DND-41 (cell line): Measurements from ENCODE around the gene IDUA.

Experiments used
- EZH2 ChIP-seq: IDR thresholded peaks from 3 replicates; pipeline ENCODE4 v1.6.1; 2012; ENCODE audit warnings: borderline replicate concordance, low read depth, mild to moderate bottlenecking, moderate library complexity, low read length, inconsistent platforms; ENCODE audit not compliant: severe bottlenecking
- TF ChIP-seq, protein P1 (sequence below): IDR thresholded peaks from 2 replicates; pipeline ENCODE4 v1.5.1; 2012; ENCODE audit warnings: borderline replicate concordance, low read length, moderate library complexity, mild to moderate bottlenecking; ENCODE audit not compliant: poor library complexity, severe bottlenecking; ENCODE audit errors: extremely low read depth

DNA sequence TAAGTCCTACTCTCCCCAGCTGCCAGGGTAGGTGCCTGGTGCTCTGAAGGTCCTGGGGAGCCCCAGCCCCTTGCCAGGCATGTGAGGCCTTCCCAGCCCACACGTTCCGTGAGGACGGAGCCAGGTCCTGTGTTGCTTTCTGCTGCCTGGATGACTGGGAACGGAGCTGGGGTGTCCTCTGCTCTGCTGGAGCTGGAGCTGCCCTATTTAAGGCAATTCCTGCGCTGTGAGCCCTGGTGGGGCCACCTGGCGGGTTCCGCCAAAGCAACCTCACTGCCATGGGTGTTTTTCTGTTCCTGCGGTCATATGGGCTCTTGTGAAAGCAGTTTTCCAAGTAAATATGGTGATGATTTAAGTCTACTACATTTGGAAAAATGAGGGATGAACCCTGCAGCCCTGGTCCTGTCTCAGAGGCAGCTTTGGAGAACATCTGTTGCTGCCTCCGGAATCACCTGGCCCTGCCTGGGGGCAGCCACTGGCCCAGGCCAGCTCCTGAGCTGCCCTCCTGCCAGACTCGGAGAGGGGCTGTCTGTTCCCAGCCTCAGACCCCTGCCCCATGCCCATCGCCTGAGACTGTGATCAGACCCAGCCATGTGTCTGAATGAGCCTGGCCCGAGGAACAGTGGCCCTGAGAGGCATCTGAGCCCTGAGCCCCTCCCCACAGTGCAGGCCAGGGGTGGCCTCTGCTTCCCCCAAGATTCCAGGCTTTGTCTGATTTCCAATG lies 57.8 kb downstream of the IDUA start:
- TF ChIP-seq, protein P1, sequence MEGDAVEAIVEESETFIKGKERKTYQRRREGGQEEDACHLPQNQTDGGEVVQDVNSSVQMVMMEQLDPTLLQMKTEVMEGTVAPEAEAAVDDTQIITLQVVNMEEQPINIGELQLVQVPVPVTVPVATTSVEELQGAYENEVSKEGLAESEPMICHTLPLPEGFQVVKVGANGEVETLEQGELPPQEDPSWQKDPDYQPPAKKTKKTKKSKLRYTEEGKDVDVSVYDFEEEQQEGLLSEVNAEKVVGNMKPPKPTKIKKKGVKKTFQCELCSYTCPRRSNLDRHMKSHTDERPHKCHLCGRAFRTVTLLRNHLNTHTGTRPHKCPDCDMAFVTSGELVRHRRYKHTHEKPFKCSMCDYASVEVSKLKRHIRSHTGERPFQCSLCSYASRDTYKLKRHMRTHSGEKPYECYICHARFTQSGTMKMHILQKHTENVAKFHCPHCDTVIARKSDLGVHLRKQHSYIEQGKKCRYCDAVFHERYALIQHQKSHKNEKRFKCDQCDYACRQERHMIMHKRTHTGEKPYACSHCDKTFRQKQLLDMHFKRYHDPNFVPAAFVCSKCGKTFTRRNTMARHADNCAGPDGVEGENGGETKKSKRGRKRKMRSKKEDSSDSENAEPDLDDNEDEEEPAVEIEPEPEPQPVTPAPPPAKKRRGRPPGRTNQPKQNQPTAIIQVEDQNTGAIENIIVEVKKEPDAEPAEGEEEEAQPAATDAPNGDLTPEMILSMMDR: no peak
- no peak for TF ChIP-seq EZH2
